Gastrocnemius medialis (tissue), 4 donors: ENCODE data around the gene SMYD2. TPM values are rescaled to one million over a fixed set of nuclear protein-coding genes. Genes with fewer than 3 reads are reported as not detected.

Experiments
- ATAC-seq, 2 donors: fragments of 150-250 bp; one replicate each; pipeline ENCODE4 v1.9.1; 2016
- DNase-seq, 2 donors: peaks; one replicate each; pipeline ENCODE4 v3.0.0-alpha.2; 2019
- H3K27ac ChIP-seq, 4 donors: fragments of 200-600 bp; sonication (generic); 1 replicate in 1 of 4; 2 replicates in 3 of 4; pipeline ENCODE4 v1.5.1; 2016 to 2018; ENCODE audit warnings: mild to moderate bottlenecking in 2 of 4, moderate library complexity in 1 of 4
- H3K27me3 ChIP-seq, 3 donors: fragments of 200-600 bp; sonication (generic) in 2 of 3; 1 replicate in 1 of 3; 2 replicates in 2 of 3; pipeline versions ENCODE4 v1.5.1 to v1.6.0; 2016 to 2019; ENCODE audit warnings: mild to moderate bottlenecking in 1 of 3, moderate library complexity in 1 of 3
- H3K36me3 ChIP-seq, 2 donors: fragments of 200-600 bp; sonication (generic) in 1 of 2; one replicate each; pipeline ENCODE4 v1.5.1; 2017 to 2018
- H3K4me1 ChIP-seq, 2 donors: fragments of 200-600 bp; sonication (generic) in 1 of 2; one replicate each; pipeline ENCODE4 v1.5.1; 2016 to 2017; ENCODE audit warnings: mild to moderate bottlenecking in 2 of 2
- H3K4me3 ChIP-seq, 4 donors: fragments of 200-600 bp; sonication (generic) in 3 of 4; 1 replicate in 1 of 4; 2 replicates in 3 of 4; pipeline ENCODE4 v1.5.1; 2016 to 2019; ENCODE audit warnings: mild to moderate bottlenecking in 2 of 4
- H3K9me3 ChIP-seq, 3 donors: fragments of 200-600 bp; sonication (generic) in 2 of 3; 1 replicate in 1 of 3; 2 replicates in 2 of 3; pipeline ENCODE4 v1.5.1; 2016 to 2019
- CTCF ChIP-seq, 5 experiments: fragments of 450-650 bp in 3 of 5; fragments of 200-600 bp in 2 of 5; sonication (generic) in 2 of 5; IDR thresholded peaks in 4 of 5; conservative IDR thresholded peaks in 1 of 5; 1 replicate in 4 of 5; 2 replicates in 1 of 5; pipeline ENCODE4 v1.5.1; 2016 to 2019; ENCODE audit warnings: antibody characterized with exemption in 5 of 5, mild to moderate bottlenecking in 3 of 5, moderate library complexity in 3 of 5
- POLR2A ChIP-seq, 2 donors: fragments of 450-650 bp; IDR thresholded peaks; one replicate each; pipeline ENCODE4 v1.6.1; 2017; ENCODE audit warnings: antibody characterized with exemption in 2 of 2, mild to moderate bottlenecking in 2 of 2, moderate library complexity in 2 of 2
- in situ Hi-C, 4 donors: fragments of 200-750 bp; cut with MboI; loops; one replicate each; pipeline versions ENCODE4 v1.15.0 to v1.8.0; 2017; ENCODE audit warnings: low sequenced_read_pairs in 4 of 4
- intact Hi-C: fragments of 100-400 bp; cut with DNase I; formaldehyde crosslinking; loops from one replicate; pipeline ENCODE4 v1.15.1; 2023; ENCODE audit warnings: low total_unique reads
- total RNA-seq, 4 donors: library from RNA; depleted of rRNA; stranded (reverse); fragments of >200 nt; gene quantifications; one replicate each; pipeline versions ENCODE4 v1.1.0 to v1.2.3, GENCODE V29; 2016

The SMYD2 gene
- total RNA-seq, 4 donors from 2014 or later = 57.2 to 112 (median 80.4) TPM

- peaks cover 0 to 19% of the 10 kb centered on the region in 2 donors for H3K36me3 ChIP-seq
- H3K4me3 ChIP-seq = no peak overlapping the region
- DNase-seq (no peak), ATAC-seq (no peak)
- no peaks in the 10 kb centered on the region for H3K27me3 ChIP-seq
- TF ChIP-seq CTCF (IDR thresholded peaks at IDR 0.05 in 4 of 5, conservative IDR thresholded peaks at IDR 0.05 in 1 of 5) = no peak
- TF ChIP-seq POLR2A (IDR thresholded peaks at IDR 0.05) = no peak
- intact Hi-C loops (no loop called here), in situ Hi-C loops (loop anchor here in 1 of 4 donors (5.0 kb wide), 1 partner anchor 55 kb away; no protein-coding TSS in a partner anchor)
- H3K9me3 ChIP-seq = no peaks in the 10 kb centered on the region
- peaks cover 13 to 14% of the 10 kb centered on the region in 2 donors for H3K4me1 ChIP-seq
- no peak overlapping the region for H3K27ac ChIP-seq
Observed at GRCh38 chr1:214321705-214322453, 40.9 kb downstream of the SMYD2 start.

- DNase-seq = no peak
- H3K36me3 ChIP-seq = peaks cover 0 to 8% of the 10 kb centered on the region in 2 donors
- H3K27ac ChIP-seq = no peak overlapping the region
- intact Hi-C loops (no loop called here), in situ Hi-C loops (loop anchor here (5.0 kb wide), 3 partner anchors 58 to 113 kb away; no protein-coding TSS in a partner anchor)
- ATAC-seq = no peak
- H3K4me3 ChIP-seq = no peak overlapping the region
- H3K9me3 ChIP-seq = no peaks in the 10 kb centered on the region
- H3K27me3 ChIP-seq = no peaks in the 10 kb centered on the region
- no peak for TF ChIP-seq POLR2A (IDR thresholded peaks at IDR 0.05)
- TF ChIP-seq CTCF (IDR thresholded peaks at IDR 0.05 in 4 of 5, conservative IDR thresholded peaks at IDR 0.05 in 1 of 5) = no peak
- peaks cover 0 to 3% of the 10 kb centered on the region in 2 donors for H3K4me1 ChIP-seq
Observed at GRCh38 chr1:214324896-214325800, 44.2 kb downstream of the SMYD2 start.

GRCh38 chr1:214326406-214326805 is 45.4 kb downstream of the SMYD2 start:
- H3K36me3 ChIP-seq = peaks cover 0 to 12% of the 10 kb centered on the region in 2 donors
- H3K27ac ChIP-seq = no peak overlapping the region
- H3K4me1 ChIP-seq = peaks cover 0 to 11% of the 10 kb centered on the region in 2 donors
- DNase-seq = no peak
- TF ChIP-seq CTCF (IDR thresholded peaks at IDR 0.05 in 4 of 5, conservative IDR thresholded peaks at IDR 0.05 in 1 of 5) (no peak), POLR2A (IDR thresholded peaks at IDR 0.05) (no peak)
- H3K27me3 ChIP-seq = no peaks in the 10 kb centered on the region
- ATAC-seq = no peak
- intact Hi-C loops = no loop called here
- H3K4me3 ChIP-seq = no peak overlapping the region
- in situ Hi-C loops = loop anchor here (5.0 kb wide), 3 partner anchors 59 to 114 kb away; no protein-coding TSS in a partner anchor
- H3K9me3 ChIP-seq = no peaks in the 10 kb centered on the region

GRCh38 chr1:214327514-214327913 is 46.6 kb downstream of the SMYD2 start:
- in situ Hi-C loops = loop anchor here (5.0 kb wide), 3 partner anchors 60 to 115 kb away; no protein-coding TSS in a partner anchor
- no peaks in the 10 kb centered on the region for H3K9me3 ChIP-seq
- no peak overlapping the region for H3K4me3 ChIP-seq
- H3K36me3 ChIP-seq = peaks cover 0 to 12% of the 10 kb centered on the region in 2 donors
- intact Hi-C loops = no loop called here
- no peaks in the 10 kb centered on the region for H3K27me3 ChIP-seq
- no peak for ATAC-seq
- H3K27ac ChIP-seq = no peak overlapping the region
- TF ChIP-seq POLR2A (IDR thresholded peaks at IDR 0.05) = no peak
- TF ChIP-seq CTCF (IDR thresholded peaks at IDR 0.05 in 4 of 5, conservative IDR thresholded peaks at IDR 0.05 in 1 of 5) = no peak
- DNase-seq = no peak
- H3K4me1 ChIP-seq = peaks cover 0 to 12% of the 10 kb centered on the region in 2 donors
